ENCODE measurements around the gene RHOG.
"Not testable (repeated sequence)": the region's sequence is repeated elsewhere in the genome, so short reads cannot be mapped to it uniquely, and the experiment has no call there.

The RHOG gene

GRCh38 chr11:3876613-3877012, 35.9 kb upstream of the RHOG start:
- Histone ChIP-seq H3K9ac (ENCODE audit: low read length) (no peak overlapping the region), H3K9me3 (ENCODE audit: low read length) (no peaks in the 10 kb centered on the region), H3K27ac (ENCODE audit: low read depth, low read length) (no peak overlapping the region), H3K4me3 (ENCODE audit: low read depth in 1 of 2, low read length in 2 of 2) (no peak overlapping the region), H3K27me3 (ENCODE audit: control insufficient read depth in 1 of 2, insufficient read depth in 2 of 2, low read length in 2 of 2) (no peaks in the 10 kb centered on the region), H3K36me3 (ENCODE audit: insufficient read depth, low read length) (no peaks in the 10 kb centered on the region), H3K4me1 (ENCODE audit: insufficient read depth, low read length) (peaks cover 40% of the 10 kb centered on the region)

DNA sequence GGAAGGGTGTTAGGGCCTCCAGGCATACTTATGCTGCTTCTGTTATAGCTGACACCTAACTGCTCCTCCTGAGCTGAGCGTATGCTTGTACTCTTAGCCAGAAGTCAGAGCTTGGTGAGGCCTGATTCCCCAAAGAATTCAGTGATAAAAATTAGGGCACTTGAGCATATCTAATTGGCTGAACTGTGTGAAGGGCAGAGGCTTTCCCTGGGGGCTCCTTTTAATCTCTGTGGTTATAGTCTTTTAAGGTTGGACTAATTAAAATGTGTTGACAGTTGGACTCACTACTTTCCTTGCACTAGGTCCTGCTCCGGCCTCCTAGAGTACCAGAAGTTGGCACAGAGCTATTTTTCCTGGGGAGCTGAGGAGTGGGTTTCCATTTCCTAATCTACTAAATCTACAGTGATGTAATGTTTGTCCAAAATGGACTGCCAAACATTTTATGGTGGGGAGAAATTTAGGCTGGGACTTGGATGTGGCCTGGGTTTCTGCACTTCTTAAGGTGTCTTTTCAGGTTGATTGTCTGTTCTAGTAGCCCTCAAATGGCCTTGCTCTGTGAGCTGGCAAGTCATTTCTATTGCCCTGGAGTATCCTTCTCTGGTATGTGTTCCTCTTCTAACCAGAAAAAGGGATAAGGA, 33.1 kb upstream of the RHOG start:
- no peaks in the 10 kb centered on the region for H3K27me3 ChIP-seq (ENCODE audit: control insufficient read depth in 1 of 2, insufficient read depth in 2 of 2, low read length in 2 of 2)
- H3K36me3 ChIP-seq (ENCODE audit: insufficient read depth, low read length): no peaks in the 10 kb centered on the region
- no peaks in the 10 kb centered on the region for H3K9me3 ChIP-seq (ENCODE audit: low read length)
- H3K27ac ChIP-seq (ENCODE audit: low read depth, low read length): no peak overlapping the region
- H3K9ac ChIP-seq (ENCODE audit: low read length): no peak overlapping the region
- H3K4me3 ChIP-seq (ENCODE audit: low read depth in 1 of 2, low read length in 2 of 2): no peak overlapping the region
- peaks cover 25% of the 10 kb centered on the region for H3K4me1 ChIP-seq (ENCODE audit: insufficient read depth, low read length)

DNA sequence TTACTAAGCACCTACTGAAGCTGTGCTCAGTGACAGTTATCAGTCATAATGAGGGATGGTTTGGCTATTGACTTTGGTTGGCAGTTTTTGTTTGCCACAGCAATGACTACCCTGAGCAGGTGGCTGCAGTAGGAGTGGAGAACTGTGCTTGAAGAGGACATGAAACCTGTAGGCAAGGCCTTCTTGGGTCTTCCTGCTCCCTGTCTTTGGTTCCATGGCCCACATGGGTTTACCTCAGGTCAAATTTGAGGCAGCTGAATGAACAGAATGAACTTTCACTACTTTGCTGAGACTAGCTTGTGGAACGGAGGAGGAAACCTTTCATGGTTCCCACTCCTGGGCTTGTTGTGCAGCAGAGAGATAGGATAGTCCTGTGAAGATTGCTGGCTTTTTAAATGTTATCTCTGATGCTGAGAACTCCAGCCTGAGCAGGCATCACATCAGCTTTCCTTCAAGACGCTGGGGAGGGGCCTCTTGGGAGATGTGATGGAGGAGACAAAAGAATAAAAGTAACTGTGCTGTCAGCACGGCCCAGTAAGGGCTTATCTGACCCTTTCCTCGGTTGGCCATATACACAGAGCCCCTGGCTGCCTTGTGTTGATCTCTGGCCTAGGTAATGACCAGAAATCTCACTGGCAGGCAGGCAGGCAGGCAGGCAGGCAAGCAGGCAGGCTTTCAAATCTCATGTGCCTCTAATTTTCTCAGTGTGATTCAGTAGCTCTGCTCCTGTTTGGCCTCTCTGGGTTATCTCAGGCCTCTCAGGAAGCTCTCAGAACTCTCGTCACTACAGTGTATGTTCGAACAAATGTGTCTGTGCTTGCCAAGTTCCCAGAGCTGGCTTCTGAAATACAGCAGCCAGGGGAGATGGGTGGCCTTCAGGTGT, 26.7 kb upstream of the RHOG start:
- no peak overlapping the region for H3K9ac ChIP-seq (ENCODE audit: low read length)
- H3K27me3 ChIP-seq (ENCODE audit: control insufficient read depth in 1 of 2, insufficient read depth in 2 of 2, low read length in 2 of 2): no peaks in the 10 kb centered on the region
- no peaks in the 10 kb centered on the region for H3K36me3 ChIP-seq (ENCODE audit: insufficient read depth, low read length)
- peak overlapping the region; percentile 54 for H3K27ac ChIP-seq (ENCODE audit: low read depth, low read length)
- no peaks in the 10 kb centered on the region for H3K9me3 ChIP-seq (ENCODE audit: low read length)
- H3K4me3 ChIP-seq (ENCODE audit: low read depth in 1 of 2, low read length in 2 of 2): no peak overlapping the region
- H3K4me1 ChIP-seq (ENCODE audit: insufficient read depth, low read length): peaks cover 40% of the 10 kb centered on the region

DNA sequence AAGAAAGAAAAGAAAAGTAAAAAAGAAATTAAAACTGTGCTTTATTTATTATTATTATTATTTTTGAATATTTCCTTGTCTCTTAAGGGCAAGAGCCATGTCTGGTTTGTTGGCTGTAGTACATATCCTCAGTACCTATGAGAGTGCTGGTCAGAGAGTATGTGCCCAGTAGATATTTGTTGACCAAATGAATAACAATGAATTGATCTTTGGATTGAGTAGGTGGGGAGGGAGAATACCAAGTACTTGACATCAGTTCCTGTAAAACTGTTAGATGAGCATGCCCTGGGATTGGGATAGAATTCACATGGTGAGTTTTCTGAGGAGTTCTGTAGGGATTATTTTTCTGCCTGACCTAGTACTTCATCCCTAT, 26.1 kb upstream of the RHOG start:
- Histone ChIP-seq H3K4me3 (ENCODE audit: low read depth in 1 of 2, low read length in 2 of 2) (no peak overlapping the region), H3K9ac (ENCODE audit: low read length) (no peak overlapping the region), H3K36me3 (ENCODE audit: insufficient read depth, low read length) (no peaks in the 10 kb centered on the region), H3K4me1 (ENCODE audit: insufficient read depth, low read length) (peaks cover 40% of the 10 kb centered on the region), H3K9me3 (ENCODE audit: low read length) (no peaks in the 10 kb centered on the region), H3K27ac (ENCODE audit: low read depth, low read length) (peak overlapping the region; percentile 54), H3K27me3 (ENCODE audit: control insufficient read depth in 1 of 2, insufficient read depth in 2 of 2, low read length in 2 of 2) (no peaks in the 10 kb centered on the region)

DNA sequence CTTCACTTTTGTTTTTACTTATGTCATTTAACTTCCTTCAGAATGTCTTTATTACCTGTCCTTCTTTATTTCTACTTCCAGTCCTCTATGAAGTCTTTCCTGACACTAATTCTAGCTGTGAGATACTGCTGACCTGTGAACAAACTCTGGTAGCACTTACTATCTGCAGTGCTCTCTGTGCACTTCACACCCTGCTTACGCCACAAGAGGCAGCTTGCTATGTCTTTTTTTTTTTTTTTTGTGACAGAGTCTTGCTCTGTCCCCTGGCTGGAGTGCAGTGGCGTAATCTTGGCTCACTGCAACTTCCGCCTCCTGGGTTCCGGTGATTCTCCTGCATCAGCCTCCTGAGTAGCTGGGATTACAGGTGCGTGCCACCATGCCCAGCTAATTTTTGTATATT, 25.4 kb upstream of the RHOG start:
- Histone ChIP-seq H3K4me1 (ENCODE audit: insufficient read depth, low read length) (peaks cover 44% of the 10 kb centered on the region), H3K9me3 (ENCODE audit: low read length) (no peaks in the 10 kb centered on the region), H3K9ac (ENCODE audit: low read length) (no peak overlapping the region), H3K4me3 (ENCODE audit: low read depth in 1 of 2, low read length in 2 of 2) (no peak overlapping the region), H3K27me3 (ENCODE audit: control insufficient read depth in 1 of 2, insufficient read depth in 2 of 2, low read length in 2 of 2) (no peaks in the 10 kb centered on the region), H3K27ac (ENCODE audit: low read depth, low read length) (peak overlapping the region; percentile 14), H3K36me3 (ENCODE audit: insufficient read depth, low read length) (no peaks in the 10 kb centered on the region)

DNA sequence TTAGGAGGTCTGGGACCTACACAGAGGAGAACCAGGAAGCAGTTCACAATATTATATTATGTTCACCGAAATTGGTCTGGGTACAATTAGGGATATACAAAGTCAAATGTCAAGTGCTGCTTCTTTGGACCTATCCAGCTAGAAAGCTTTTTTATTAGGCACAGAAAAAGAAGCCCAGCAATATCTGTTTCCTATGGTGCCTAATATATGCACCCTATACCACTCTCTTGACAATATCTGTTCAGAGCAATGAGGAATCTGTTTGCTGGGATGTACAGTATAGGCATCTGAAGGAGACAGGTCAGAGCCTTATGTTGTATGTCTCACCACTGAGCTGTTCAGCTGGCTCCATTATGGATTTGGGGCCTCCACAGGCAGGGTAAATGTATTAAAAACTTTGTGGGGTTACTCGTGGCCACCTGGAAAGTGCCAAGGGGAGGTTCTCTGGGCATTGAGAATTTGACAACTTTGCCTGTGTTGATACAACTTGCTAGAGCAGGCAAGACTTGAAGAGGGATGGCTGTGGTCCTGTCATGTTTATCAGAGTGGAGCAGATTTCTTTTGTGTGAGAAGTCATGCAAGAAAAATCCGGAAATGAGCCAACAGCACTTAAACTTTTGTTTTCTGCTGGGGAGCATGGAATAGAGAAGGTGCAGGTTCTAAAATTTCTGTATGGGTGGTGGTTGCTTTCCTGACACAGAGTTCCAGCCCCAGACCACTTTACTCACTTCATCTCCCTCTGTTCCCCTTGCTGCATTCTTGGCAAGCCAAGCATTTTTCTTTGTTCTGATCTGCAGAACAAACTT, 24.8 kb upstream of the RHOG start:
- Histone ChIP-seq H3K4me3 (ENCODE audit: low read depth in 1 of 2, low read length in 2 of 2) (no peak overlapping the region), H3K4me1 (ENCODE audit: insufficient read depth, low read length) (peaks cover 47% of the 10 kb centered on the region), H3K9me3 (ENCODE audit: low read length) (no peaks in the 10 kb centered on the region), H3K27ac (ENCODE audit: low read depth, low read length) (peak overlapping the region; percentile 14), H3K27me3 (ENCODE audit: control insufficient read depth in 1 of 2, insufficient read depth in 2 of 2, low read length in 2 of 2) (no peaks in the 10 kb centered on the region), H3K36me3 (ENCODE audit: insufficient read depth, low read length) (no peaks in the 10 kb centered on the region), H3K9ac (ENCODE audit: low read length) (no peak overlapping the region)

- Histone ChIP-seq H3K4me1 (ENCODE audit: insufficient read depth, low read length) (peaks cover 71% of the 10 kb centered on the region), H3K9ac (ENCODE audit: low read length) (no peak overlapping the region), H3K4me3 (ENCODE audit: low read depth in 1 of 2, low read length in 2 of 2) (no peak overlapping the region), H3K27ac (ENCODE audit: low read depth, low read length) (no peak overlapping the region), H3K36me3 (ENCODE audit: insufficient read depth, low read length) (no peaks in the 10 kb centered on the region), H3K27me3 (ENCODE audit: control insufficient read depth in 1 of 2, insufficient read depth in 2 of 2, low read length in 2 of 2) (no peaks in the 10 kb centered on the region), H3K9me3 (ENCODE audit: low read length) (no peaks in the 10 kb centered on the region)
These were observed 20.9 kb upstream of the RHOG start for GRCh38 chr11:3861683-3862082.

DNA sequence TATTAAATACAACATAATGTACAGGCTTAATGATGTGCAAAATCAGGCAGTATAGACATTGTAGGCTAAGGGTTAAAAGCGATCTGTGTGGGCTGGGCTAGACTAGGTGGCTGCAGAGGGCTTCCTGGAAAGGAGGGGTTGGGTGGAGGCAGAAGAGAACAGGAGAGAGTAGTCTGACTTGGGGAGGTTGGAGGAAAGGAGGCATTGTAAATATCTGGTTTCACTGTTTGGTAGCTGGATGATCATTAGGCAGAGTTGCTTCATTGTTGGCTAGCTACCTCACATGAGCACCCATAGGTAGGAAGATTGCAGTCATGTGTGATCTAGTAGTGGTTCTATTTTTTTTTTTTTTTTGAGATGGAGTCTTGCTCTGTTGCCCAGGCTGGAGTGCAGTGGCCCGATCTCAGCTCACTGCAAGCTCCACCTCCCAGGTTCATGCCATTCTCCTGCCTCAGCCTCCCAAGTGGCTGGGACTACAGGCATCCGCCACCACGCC, 20.2 kb upstream of the RHOG start:
- H3K9me3 ChIP-seq (ENCODE audit: low read length); H3K4me3 ChIP-seq (ENCODE audit: low read depth in 1 of 2, low read length in 2 of 2); H3K27ac ChIP-seq (ENCODE audit: low read depth, low read length); H3K27me3 ChIP-seq (ENCODE audit: control insufficient read depth in 1 of 2, insufficient read depth in 2 of 2, low read length in 2 of 2); H3K36me3 ChIP-seq (ENCODE audit: insufficient read depth, low read length); H3K9ac ChIP-seq (ENCODE audit: low read length): not testable (repeated sequence)
- peaks cover 67% of the 10 kb centered on the region for H3K4me1 ChIP-seq (ENCODE audit: insufficient read depth, low read length)

GRCh38 chr11:3860375-3860774, 19.6 kb upstream of the RHOG start:
- no peaks in the 10 kb centered on the region for H3K9me3 ChIP-seq (ENCODE audit: low read length)
- no peak overlapping the region for H3K9ac ChIP-seq (ENCODE audit: low read length)
- H3K27ac ChIP-seq (ENCODE audit: low read depth, low read length): no peak overlapping the region
- H3K36me3 ChIP-seq (ENCODE audit: insufficient read depth, low read length): no peaks in the 10 kb centered on the region
- H3K4me1 ChIP-seq (ENCODE audit: insufficient read depth, low read length): peaks cover 61% of the 10 kb centered on the region
- no peaks in the 10 kb centered on the region for H3K27me3 ChIP-seq (ENCODE audit: control insufficient read depth in 1 of 2, insufficient read depth in 2 of 2, low read length in 2 of 2)
- no peak overlapping the region for H3K4me3 ChIP-seq (ENCODE audit: low read depth in 1 of 2, low read length in 2 of 2)

DNA sequence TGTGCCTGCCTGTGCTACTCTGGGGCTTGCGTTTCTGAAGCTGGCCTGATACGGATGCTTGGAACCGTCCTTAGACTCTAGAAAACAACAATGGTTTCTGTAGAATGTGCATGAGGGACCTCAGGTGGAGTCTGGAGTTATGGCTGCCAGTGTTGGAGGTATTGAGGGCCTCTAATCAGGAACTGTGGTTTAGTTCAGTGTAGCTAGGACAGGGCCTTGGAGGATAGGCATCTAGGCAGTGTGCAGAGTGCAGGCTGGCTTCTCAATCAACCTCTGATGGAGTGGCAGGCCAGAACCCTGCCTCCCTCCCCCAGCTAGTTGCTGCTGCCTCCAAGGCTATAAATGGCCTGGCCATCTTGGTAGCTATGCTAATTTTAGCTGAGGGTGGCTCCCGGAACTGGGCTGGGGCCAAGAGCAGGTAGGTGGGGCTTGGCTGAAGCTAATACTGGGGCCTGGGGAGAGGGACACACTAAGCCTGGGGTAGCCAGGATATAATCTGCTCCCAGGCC, 18.7 kb upstream of the RHOG start:
- no peaks in the 10 kb centered on the region for H3K27me3 ChIP-seq (ENCODE audit: control insufficient read depth in 1 of 2, insufficient read depth in 2 of 2, low read length in 2 of 2)
- no peaks in the 10 kb centered on the region for H3K9me3 ChIP-seq (ENCODE audit: low read length)
- peak overlapping the region in 1 of 2 donors; percentile 32 for H3K4me3 ChIP-seq (ENCODE audit: low read depth in 1 of 2, low read length in 2 of 2)
- H3K27ac ChIP-seq (ENCODE audit: low read depth, low read length): peak overlapping the region; percentile 62
- H3K36me3 ChIP-seq (ENCODE audit: insufficient read depth, low read length): no peaks in the 10 kb centered on the region
- H3K4me1 ChIP-seq (ENCODE audit: insufficient read depth, low read length): peaks cover 55% of the 10 kb centered on the region
- no peak overlapping the region for H3K9ac ChIP-seq (ENCODE audit: low read length)

DNA sequence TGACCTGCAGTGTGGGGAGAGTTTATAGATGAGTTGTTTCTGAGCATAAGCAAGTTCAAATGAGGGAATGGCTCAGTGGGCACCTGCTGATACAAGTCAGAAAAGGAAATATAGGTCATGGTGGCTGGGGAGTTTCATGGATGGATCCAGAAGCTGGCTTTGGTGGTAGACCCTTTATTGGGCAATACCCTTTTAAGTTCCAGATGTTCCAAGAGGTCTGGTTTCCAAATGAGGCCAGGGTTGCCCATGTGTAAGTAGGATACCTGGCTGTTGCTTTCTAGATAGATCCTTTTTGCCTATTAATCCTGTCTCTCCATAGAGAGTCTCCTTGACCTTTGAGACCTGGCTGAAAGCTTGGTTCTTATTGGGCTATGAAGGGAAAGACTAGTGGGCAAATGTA, 16.9 kb upstream of the RHOG start:
- Histone ChIP-seq H3K36me3 (ENCODE audit: insufficient read depth, low read length) (no peaks in the 10 kb centered on the region), H3K9ac (ENCODE audit: low read length) (no peak overlapping the region), H3K27me3 (ENCODE audit: control insufficient read depth in 1 of 2, insufficient read depth in 2 of 2, low read length in 2 of 2) (no peaks in the 10 kb centered on the region), H3K27ac (ENCODE audit: low read depth, low read length) (no peak overlapping the region), H3K4me1 (ENCODE audit: insufficient read depth, low read length) (peaks cover 56% of the 10 kb centered on the region), H3K4me3 (ENCODE audit: low read depth in 1 of 2, low read length in 2 of 2) (peak overlapping the region in 1 of 2 donors; percentile 75), H3K9me3 (ENCODE audit: low read length) (no peaks in the 10 kb centered on the region)
